GM12878 (cell line): ENCODE results near the gene ACSS1. TPM values are rescaled to one million over a fixed set of nuclear protein-coding genes. Genes with fewer than 3 reads are reported as not detected.

Experiments used
- ATAC-seq: fragments of 200-7000 bp; cut with Tn5 transposase; 3 replicates; pipeline ENCODE4 v1.9.1; 2020; ENCODE audit warnings: mild to moderate bottlenecking, moderate library complexity
- BruUV-seq: library from RNA; stranded (reverse); fragments of 400-500 nt; replicated peaks from 2 replicates; lab custom pipeline; 2021; lab: Mats Ljungman, UMichigan
- CTCF ChIA-PET: fragments of 300-600 bp; sonication (Branson Sonifier 250); formaldehyde crosslinking; extraction: SDS; loops from one replicate; lab custom pipeline; 2021; ENCODE audit warnings: inconsistent platforms; lab: Yijun Ruan, JAX
- POLR2A ChIA-PET: fragments of 350-600 bp; formaldehyde crosslinking; extraction: SDS; loops from one replicate; lab custom pipeline; 2021; ENCODE audit warnings: inconsistent platforms; lab: Charles Lee
- RAD21 ChIA-PET: fragments of 300-600 bp; sonication (Branson Sonifier 250); formaldehyde crosslinking; loops from one replicate; lab custom pipeline; 2023; ENCODE audit warnings: antibody characterized with exemption; ENCODE audit not compliant: unreplicated experiment; lab: Charles Lee
- SMC1A ChIA-PET: fragments of 300-600 bp; sonication (Branson Sonifier 250); formaldehyde crosslinking; loops from one replicate; lab custom pipeline; 2023; ENCODE audit not compliant: unreplicated experiment, uncharacterized antibody; lab: Charles Lee
- DNase-seq: peaks from one replicate; pipeline ENCODE4 v3.0.0-alpha.2; 2011; ENCODE audit warnings: low read depth, low spot score
- FAIRE-seq: peaks from 3 replicates; lab custom pipeline; 2011; peaks lifted over from hg19 to GRCh38; lab: Jason Lieb, UNC
- H2AFZ ChIP-seq: 2 replicates; pipeline ENCODE4 v1.6.0; 2011; ENCODE audit warnings: low read depth, low read length, control low read depth; ENCODE audit not compliant: control insufficient read depth
- H3K27ac ChIP-seq: 2 replicates; pipeline ENCODE4 v1.5.1; 2011; ENCODE audit warnings: control low read depth; ENCODE audit not compliant: control insufficient read depth, insufficient read depth
- H3K27me3 ChIP-seq, 2 experiments: replicated peaks in 1 of 2; 2 replicates each; pipeline versions ENCODE4 v1.6.0 to v1.6.1; 2011; ENCODE audit warnings: low read length in 1 of 2; ENCODE audit not compliant: control insufficient read depth in 2 of 2, insufficient read depth in 2 of 2
- H3K36me3 ChIP-seq, 2 experiments: 2 replicates each; pipeline ENCODE4 v1.5.1; 2011; ENCODE audit warnings: low read length in 1 of 2; ENCODE audit not compliant: control insufficient read depth in 2 of 2, insufficient read depth in 2 of 2
- H3K4me1 ChIP-seq: 2 replicates; pipeline ENCODE4 v1.6.1; 2011; ENCODE audit warnings: mild to moderate bottlenecking, low read length, moderate library complexity, mixed read lengths; ENCODE audit not compliant: control insufficient read depth, insufficient read depth
- H3K4me2 ChIP-seq: 2 replicates; pipeline ENCODE4 v1.6.0; 2011; ENCODE audit warnings: control low read depth; ENCODE audit not compliant: control insufficient read depth, insufficient read depth
- H3K4me3 ChIP-seq: fragments of 200-600 bp; sonication (generic); 2 replicates; pipeline ENCODE4 v1.5.1; 2016
- H3K79me2 ChIP-seq: 2 replicates; pipeline ENCODE4 v1.6.0; 2011; ENCODE audit warnings: low read length; ENCODE audit not compliant: control insufficient read depth, insufficient read depth
- H3K9ac ChIP-seq: 2 replicates; pipeline ENCODE4 v1.8.0; 2011; ENCODE audit warnings: low read length, control low read depth, mixed read lengths; ENCODE audit not compliant: control insufficient read depth, insufficient read depth
- H3K9me3 ChIP-seq: replicated peaks from 3 replicates; pipeline ENCODE4 v1.5.1; 2011; ENCODE audit warnings: mild to moderate bottlenecking, low read length; ENCODE audit not compliant: control insufficient read depth, insufficient read depth
- H4K20me1 ChIP-seq: 2 replicates; pipeline ENCODE4 v1.6.0; 2011; ENCODE audit not compliant: control insufficient read depth, insufficient read depth
- BCL11A ChIP-seq: IDR thresholded peaks from 2 replicates; pipeline ENCODE4 v1.6.1; 2011; ENCODE audit warnings: low read depth, low read length
- CEBPB ChIP-seq, 2 experiments: fragments of 150-350 bp in 1 of 2; IDR thresholded peaks; 2 replicates each; pipeline ENCODE4 v1.6.1; 2012 to 2014; ENCODE audit warnings: low read depth in 2 of 2, low read length in 2 of 2, borderline replicate concordance in 1 of 2, inconsistent platforms in 1 of 2
- ETV6 ChIP-seq, 2 experiments: fragments of 450-650 bp in 1 of 2; IDR thresholded peaks in 1 of 2; conservative IDR thresholded peaks in 1 of 2; 2 replicates each; pipeline ENCODE4 v1.6.1; 2014; ENCODE audit warnings: antibody characterized with exemption in 1 of 2, borderline replicate concordance in 1 of 2, low read depth in 1 of 2, mild to moderate bottlenecking in 1 of 2, moderate library complexity in 1 of 2
- GABPA ChIP-seq: IDR thresholded peaks from 2 replicates; pipeline ENCODE4 v1.6.1; 2014; ENCODE audit warnings: antibody characterized with exemption, low read depth, mild to moderate bottlenecking, inconsistent platforms
- JUNB ChIP-seq: IDR thresholded peaks from 2 replicates; pipeline ENCODE4 v1.6.1; 2016; ENCODE audit warnings: antibody characterized with exemption, mild to moderate bottlenecking
- KLF5 ChIP-seq: fragments of 450-650 bp; IDR thresholded peaks from 2 replicates; pipeline ENCODE4 v1.6.1; 2014; ENCODE audit warnings: mild to moderate bottlenecking; ENCODE audit not compliant: partially characterized antibody
- MTA2 ChIP-seq: fragments of 450-650 bp; IDR thresholded peaks from 2 replicates; pipeline ENCODE4 v1.6.1; 2016; ENCODE audit warnings: low read depth, mild to moderate bottlenecking, moderate library complexity
- NBN ChIP-seq: fragments of 450-650 bp; IDR thresholded peaks from 2 replicates; pipeline ENCODE4 v1.6.1; 2016
- NFXL1 ChIP-seq: fragments of 450-650 bp; IDR thresholded peaks from 2 replicates; pipeline ENCODE4 v1.6.1; 2017; ENCODE audit warnings: antibody characterized with exemption, mild to moderate bottlenecking, borderline replicate concordance
- NFYB ChIP-seq: IDR thresholded peaks from 2 replicates; pipeline ENCODE4 v1.6.1; 2011; ENCODE audit warnings: low read depth, mild to moderate bottlenecking, low read length, improper control_type of control experiment, moderate library complexity; ENCODE audit not compliant: insufficient read depth
- NR2C2 ChIP-seq: IDR thresholded peaks from 2 replicates; pipeline ENCODE4 v1.6.1; 2011; ENCODE audit warnings: borderline replicate concordance, low read depth; ENCODE audit not compliant: control insufficient read depth, insufficient read length
- PRDM15 ChIP-seq: fragments of 450-650 bp; formaldehyde crosslinking; IDR thresholded peaks from 2 replicates; pipeline ENCODE4 v1.4.0; 2020; ENCODE audit warnings: mild to moderate bottlenecking, moderate library complexity
- RELA ChIP-seq: fragments of 450-650 bp; IDR thresholded peaks from 2 replicates; pipeline ENCODE4 v1.8.0; 2014; ENCODE audit warnings: borderline replicate concordance; ENCODE audit not compliant: partially characterized antibody
- ZBTB11 ChIP-seq: fragments of 450-650 bp; formaldehyde crosslinking; IDR thresholded peaks from 2 replicates; pipeline ENCODE4 v1.5.0; 2022; ENCODE audit warnings: mild to moderate bottlenecking, missing genetic modification characterization
- ZNF207 ChIP-seq: fragments of 450-650 bp; IDR thresholded peaks from 2 replicates; pipeline ENCODE4 v1.6.1; 2014; ENCODE audit warnings: antibody characterized with exemption, mild to moderate bottlenecking, borderline replicate concordance
- WGBS: methylation state at CpG from one replicate; pipeline ENCODE4 v1.1.6; 2016; ENCODE audit warnings: low lambda C conversion rate; ENCODE audit not compliant: insufficient replicate concordance, insufficient coverage; ENCODE audit errors: missing lambda C conversion rate; 5-methylcytosine and 5-hydroxymethylcytosine counted together
- in situ Hi-C: fragments of 300-500 bp; cut with MboI; formaldehyde crosslinking; loops from 9 replicates; pipeline ENCODE4 v1.14.3; 2018; ENCODE audit warnings: mixed read lengths
- intact Hi-C: fragments of 100-400 bp; cut with micrococcal nuclease; formaldehyde crosslinking; loops from one replicate; pipeline ENCODE4 v1.14.2; 2022; ENCODE audit not compliant: unreplicated experiment
- polyA plus RNA-seq, 11 experiments: library from polyadenylated mRNA; depleted of rRNA in 4 of 11; unstranded in 6 of 11; stranded (reverse) in 5 of 11; fragments of >200 nt; fragmentation: Nextera tagmentation in 4 of 11; fragmentation: Illumina TruSeq in 1 of 11; extraction: Ambion mirVana in 4 of 11; extraction: Trizol in 1 of 11; gene quantifications; 1 replicate in 1 of 11; 2 replicates in 10 of 11; pipeline versions ENCODE4 v1.2.1 to v1.2.3, GENCODE V29; 2011 to 2016; ENCODE audit warnings: inconsistent platforms in 2 of 11, missing spikeins in 2 of 11, low read depth in 1 of 11
- total RNA-seq, 4 experiments: library from RNA; depleted of rRNA in 3 of 4; stranded (reverse); fragments of >200 nt in 3 of 4; fragmentation: Illumina TruSeq in 1 of 4; extraction: Trizol in 1 of 4; gene quantifications; 2 replicates each; pipeline versions ENCODE4 v1.2.1 to v1.2.3, GENCODE V29; 2013 to 2021

The ACSS1 gene
- total and polyA plus RNA-seq, 10 of the 15 experiments (the other 5 are each of a cell fraction or from before 2014, with no cell fraction given): 1.3 to 44.9 (median 31.1) TPM

- TF ChIP-seq PRDM15 (CRISPR knock-in tag): no peak
- no peak for TF ChIP-seq BCL11A
- no peak for TF ChIP-seq NFXL1
- no peak for TF ChIP-seq ETV6 (conservative IDR thresholded peaks at IDR 0.05 in 1 of 2, IDR thresholded peaks at IDR 0.05 in 1 of 2; ENCODE audit: borderline replicate concordance in 1 of 2, low read depth in 1 of 2)
Observed at GRCh38 chr20:25018425-25018824, 39.5 kb downstream of the ACSS1 start (continued).

GRCh38 chr20:25017257-25017803 lies 40.6 kb downstream of the ACSS1 start:
- Histone ChIP-seq H3K4me1 (no peaks in the 10 kb centered on the region; the same call in 1 of the 2 replicates), H3K27ac (no peak overlapping the region), H3K79me2 (no peaks in the 10 kb centered on the region), H3K36me3 (peaks cover 9 to 11% of the 10 kb centered on the region in 2 experiments; a peak in 3 of 4 replicates), H2AFZ (no peak overlapping the region), H3K4me3 (no peak overlapping the region), H3K27me3 (no peaks in the 10 kb centered on the region), H4K20me1 (no peaks in the 10 kb centered on the region), H3K4me2 (no peak overlapping the region), H3K9me3 (no peaks in the 10 kb centered on the region), H3K9ac (no peak overlapping the region)
- ChIA-PET SMC1A (no interaction called here), POLR2A (interaction anchor here (0.5 kb wide), 1 partner anchor 248 kb away, joined by 3 read pairs; no protein-coding TSS in a partner anchor), CTCF (interaction anchor here (1.0 kb wide), 1 partner anchor 48 kb away, joined by 5 read pairs; no protein-coding TSS in a partner anchor), RAD21 (no interaction called here)
- BruUV-seq: no TSS peak
- ATAC-seq (no peak), DNase-seq (no peak), FAIRE-seq (no peak)
- intact Hi-C loops: no loop called here
- in situ Hi-C loops: no loop called here
- 94% methylated on average over 14 of the region's 14 CpGs for WGBS
- no peak for TF ChIP-seq MTA2
- no peak for TF ChIP-seq BCL11A
- TF ChIP-seq NFYB: no peak
- TF ChIP-seq ZNF207: no peak
- no peak for TF ChIP-seq ZBTB11 (CRISPR knock-in tag)
- TF ChIP-seq RELA: no peak
- no peak for TF ChIP-seq CEBPB (IDR thresholded peaks at IDR 0.05; ENCODE audit: borderline replicate concordance in 1 of 2, low read depth in 2 of 2, low read length in 2 of 2)
- TF ChIP-seq GABPA: no peak
- TF ChIP-seq JUNB: no peak
- no peak for TF ChIP-seq NR2C2
- TF ChIP-seq KLF5: no peak
- no peak for TF ChIP-seq NBN
